ENCODE measurements around the gene KIF2A.

KIF2A gene

DNA sequence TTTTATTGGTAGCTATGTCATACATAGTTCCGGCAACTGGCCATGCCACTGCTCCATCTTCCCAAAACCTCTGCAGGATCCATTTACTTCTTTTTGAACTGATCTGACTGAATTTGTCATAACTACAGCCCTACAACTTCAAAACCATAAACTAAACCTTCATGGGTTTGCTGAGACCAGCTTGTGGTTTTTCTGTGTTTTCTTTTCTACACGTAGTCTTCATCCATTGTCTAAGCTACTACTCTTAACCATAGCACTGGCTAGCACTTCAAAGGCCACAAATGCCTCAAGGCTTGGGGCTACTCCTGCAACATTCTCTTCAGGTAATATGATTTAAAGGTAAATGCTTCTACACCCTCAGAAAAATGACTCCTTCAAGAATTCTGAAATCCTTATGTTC lies 9.0 kb upstream of the KIF2A start:
- FAIRE-seq = no peak

DNA sequence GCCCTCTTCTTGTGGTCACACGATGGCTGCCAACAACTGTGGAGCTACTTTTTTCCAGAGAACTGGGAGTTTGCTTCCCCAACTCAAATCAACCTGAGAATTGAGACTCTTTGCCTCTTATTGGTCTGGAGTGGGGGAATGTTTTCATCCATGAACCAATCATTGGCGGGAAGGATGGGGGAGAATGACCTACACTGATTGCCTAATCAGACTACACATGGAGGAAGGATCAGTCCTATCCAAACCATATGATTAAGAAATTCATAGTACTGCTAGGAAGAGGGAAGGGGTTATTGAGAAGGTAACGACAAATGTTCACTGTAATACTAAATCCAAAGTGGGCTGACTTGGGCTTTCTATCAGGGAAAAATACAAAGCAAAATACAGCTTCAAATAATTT lies 7.9 kb upstream of the KIF2A start:
- FAIRE-seq = no peak

DNA sequence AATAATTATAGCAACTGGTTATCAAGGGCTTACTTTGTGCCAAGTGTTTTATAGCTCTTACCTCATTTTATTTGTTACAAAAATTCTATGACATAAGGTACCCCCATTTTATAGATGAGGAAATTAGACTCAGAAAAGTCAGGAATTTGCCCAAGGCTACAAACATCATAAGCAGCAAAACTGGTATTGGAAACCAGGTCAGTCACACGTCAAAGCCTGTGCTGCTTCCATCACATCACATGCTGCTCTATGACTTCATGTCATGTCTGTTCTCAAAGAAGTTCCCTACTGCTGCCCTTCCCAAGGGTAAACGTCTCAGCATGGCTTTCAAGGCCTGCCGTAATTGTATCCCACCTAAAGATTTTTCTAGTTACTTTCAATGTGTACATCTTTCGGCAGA lies 6.9 kb upstream of the KIF2A start:
- no peak for FAIRE-seq

DNA sequence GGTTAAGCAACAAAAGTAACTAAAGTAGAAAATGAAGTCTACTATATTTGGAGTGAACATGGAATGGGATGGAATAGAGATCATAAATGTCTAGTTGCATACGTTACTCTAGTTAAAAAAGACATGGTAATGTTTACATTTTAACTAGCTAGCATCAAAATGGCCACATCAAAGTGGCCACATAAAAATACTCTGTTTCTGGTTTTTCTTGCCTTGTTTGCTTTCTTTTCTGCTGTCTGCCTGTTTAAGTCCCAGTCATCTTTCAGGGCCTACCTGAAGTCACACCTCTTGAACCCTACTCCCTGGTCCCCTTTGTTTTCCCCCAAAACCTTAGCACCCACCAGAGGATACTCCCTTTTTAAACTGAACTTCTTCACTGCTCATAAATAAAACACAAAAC lies 6.4 kb upstream of the KIF2A start:
- FAIRE-seq = no peak

DNA sequence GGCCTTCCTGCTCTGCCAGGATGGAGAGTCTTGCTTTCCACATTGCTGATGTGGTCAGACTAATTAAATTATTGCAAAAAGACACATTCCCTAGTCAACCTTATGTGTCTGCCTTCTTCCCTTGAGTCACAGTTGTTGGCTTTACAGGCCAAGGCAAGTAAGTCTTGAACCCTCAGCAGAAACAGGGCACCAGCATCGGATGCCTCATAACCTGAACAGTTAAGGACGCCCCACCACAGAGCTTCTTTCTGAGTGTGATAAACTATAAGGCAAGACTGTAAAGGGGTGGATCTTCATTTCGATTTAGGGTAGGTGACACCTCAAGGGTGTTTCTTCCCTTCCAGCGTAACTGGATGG lies 670 bp upstream of the KIF2A start:
- FAIRE-seq = no peak

DNA sequence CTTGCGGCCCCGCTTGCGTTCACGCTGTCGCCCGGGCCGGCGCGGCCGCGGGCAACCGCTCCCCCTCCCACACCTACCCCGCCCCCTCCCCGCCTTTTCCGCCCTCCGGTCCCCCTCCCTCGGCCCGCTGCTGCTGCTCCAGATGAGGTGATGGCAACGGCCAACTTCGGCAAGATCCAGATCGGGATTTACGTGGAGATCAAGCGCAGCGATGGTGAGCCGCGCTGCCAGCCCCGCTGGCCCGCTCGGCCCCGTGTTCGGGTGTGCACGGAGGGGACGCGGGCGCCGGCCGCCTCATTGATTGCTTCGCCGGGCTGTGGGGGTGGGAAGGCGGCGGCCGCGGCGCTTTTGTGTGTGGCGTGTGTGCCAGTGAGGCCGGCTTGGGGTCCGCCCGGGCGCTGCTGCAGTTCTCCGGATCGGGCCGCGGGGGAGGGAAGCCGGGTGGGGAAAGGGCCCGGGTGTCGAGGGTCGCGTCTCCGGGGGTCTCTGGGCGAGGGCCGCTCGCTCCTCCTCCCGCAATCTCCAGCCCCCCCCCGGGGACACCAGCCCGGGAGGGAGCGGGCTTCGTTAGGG lies 403 bp downstream of the KIF2A start:
- FAIRE-seq = no peak

DNA sequence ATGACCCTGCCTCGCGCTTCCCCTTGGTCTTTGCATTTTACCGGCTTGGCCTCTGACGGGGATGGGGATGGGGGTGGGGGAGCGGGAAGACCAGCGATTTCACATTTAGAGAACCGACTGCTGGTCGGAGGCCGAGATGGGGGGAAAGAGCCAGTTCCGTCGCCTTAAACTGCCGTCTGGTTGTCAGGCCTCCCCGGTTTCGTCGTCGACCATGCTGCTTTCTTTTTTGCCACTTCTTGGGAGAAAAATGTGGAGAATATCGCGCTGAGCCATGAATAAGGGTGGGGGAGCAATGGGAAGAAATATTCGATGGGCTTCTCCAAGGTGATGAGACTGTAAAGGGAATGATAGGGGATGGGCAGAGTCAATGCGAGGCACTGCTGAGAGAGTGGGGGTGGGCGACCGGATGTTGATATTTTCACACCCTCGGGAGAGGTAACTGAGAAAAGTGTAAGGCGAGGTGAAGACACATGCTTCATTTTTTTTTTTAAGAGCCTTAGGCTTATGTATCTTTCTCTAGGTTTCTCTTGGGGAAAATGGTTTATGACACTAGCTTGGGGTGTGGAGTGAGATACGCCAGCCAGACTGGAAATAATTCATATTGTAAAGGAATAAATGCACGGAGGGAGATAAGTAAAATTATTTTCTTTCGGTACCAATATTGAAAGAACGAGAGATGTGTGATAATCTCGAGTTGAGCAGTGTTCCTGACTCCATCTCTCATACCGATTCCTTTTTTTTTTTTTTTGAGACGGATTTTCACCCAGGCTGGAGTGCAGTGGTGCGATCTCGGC lies 1.1 kb downstream of the KIF2A start:
- FAIRE-seq = no peak

DNA sequence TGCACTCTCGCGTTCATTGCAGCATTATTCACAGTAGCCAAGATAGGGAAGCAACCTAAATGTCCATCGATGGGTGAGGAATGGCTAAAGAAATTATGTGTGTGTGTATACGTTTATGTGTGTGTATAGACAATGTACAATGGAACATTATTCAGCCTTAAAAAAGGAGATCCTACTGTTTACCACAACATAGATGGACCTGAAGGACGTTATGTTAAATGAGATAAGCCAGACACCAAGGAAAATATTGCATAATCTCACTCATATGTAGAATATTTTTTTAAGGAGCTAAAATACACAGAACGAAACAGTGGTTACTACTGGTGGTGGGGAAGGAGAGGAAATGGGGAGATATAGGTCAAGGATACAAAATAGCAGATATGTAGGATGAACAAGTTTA lies 2.4 kb downstream of the KIF2A start:
- FAIRE-seq = no peak

DNA sequence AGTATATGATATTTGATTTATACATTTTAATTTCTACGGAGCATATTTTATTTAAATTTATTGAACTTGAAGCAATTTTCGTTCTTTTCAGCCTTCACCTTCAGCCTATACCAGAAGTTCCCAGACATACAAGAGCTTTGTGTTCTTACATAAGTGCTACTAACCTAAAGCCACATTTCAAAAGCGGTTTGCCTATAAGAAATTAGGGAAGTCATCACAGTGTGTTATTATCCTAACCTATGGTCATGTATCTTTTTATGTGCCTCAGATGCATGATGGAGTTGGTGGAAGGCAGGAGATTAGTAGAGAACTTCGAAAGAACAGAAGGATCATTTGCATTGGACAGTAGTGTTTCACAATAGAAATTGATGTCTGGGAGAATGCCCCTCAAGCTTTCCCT lies 3.1 kb downstream of the KIF2A start:
- no peak for FAIRE-seq

DNA sequence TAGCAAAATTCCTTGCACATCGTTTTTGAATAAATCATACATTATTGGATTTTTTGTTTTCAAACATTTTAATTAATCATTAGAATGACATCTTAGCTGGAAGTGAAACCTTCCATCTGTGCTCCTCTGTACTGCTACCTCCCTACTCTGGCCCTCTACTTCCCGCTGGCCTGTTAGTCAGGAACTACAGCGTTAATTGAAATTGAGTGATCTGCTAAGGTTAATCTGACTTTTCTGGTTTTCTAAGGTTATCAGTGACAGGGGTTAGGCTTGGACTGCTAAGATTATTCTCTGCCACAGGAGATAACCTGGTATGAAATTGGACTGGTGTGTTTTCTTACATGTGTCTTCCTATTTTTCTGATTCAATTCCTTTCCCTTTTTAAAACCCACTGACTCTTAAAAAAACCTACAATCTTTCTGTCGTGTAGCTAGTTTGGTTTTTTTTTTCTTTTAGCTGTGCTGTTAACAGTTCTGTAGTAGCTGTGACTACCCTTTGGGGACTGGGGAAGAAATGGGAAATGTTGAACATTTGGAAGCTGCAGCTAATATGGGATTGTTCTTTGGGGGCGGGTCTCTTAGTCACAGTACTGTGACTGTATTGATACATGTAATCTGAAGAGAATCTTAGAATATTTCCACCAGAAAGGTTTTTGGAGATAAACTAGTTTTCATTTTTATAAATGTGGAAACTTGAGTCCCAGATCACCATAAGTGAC lies 4.6 kb downstream of the KIF2A start:
- no peak for FAIRE-seq

DNA sequence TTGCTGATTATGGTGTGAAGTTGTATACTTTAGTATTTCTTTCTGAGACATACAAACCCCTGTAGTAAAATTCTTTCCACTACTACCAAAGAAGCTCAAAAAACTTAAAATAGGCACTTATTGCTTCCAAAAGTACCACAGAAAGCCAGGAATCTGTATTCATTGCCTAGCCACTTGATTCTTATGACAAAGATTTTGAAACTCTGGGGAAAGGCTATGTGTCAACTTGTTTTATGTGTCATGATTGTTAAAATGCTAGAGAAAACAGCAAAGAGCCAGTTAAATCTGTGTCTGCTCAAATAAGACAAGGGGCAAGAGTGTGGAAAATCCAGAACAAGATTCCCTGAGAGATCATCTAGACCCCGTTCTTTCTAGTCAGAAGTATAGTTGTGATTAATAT lies 6.0 kb downstream of the KIF2A start:
- no peak for FAIRE-seq

DNA sequence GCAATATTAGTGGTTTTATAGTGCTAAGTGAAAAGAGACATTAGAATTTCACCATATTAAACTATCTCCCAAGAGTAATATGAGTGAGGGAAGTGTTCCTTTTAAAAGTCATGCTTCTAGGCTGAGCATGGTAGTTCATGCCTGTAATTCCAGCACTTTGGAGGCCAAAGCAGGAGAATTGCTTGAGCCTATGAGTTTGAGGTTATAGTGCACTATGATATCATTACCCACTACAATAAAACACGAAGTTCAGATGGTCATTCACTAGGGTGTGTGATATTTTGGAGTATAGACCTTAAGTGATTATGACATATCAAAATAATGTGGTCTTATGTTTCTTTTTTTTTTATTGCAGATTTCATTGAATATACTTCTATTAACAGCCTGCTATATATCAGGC lies 6.7 kb downstream of the KIF2A start:
- no peak for FAIRE-seq

DNA sequence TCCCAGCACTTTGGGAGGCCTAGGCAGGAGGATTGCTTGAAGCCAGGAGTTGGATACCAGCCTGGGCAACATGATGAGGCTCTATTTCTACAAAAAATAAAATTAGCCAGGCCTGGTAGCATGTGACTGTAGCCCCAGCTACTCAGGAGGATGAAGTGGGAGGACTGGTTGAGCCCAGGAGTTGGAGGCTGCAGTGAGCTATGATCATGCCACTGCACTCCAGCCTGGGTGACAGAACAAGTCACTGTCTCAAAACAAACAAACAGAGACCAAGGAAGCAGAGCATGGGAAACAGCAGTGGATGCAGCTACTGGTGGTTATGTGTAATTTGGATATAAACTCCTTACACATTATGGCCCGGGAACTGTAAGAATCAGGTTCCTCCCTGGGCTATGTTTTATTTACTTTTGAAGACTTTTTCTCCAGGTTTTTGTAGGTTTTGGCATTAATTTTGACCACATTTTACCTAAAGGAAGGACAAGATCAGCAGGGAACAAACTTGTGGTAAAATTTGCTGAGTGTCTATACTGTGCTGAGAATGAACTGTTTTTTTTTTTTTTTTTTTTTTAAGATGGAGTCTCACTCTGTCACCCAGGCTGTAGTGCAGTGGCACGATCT lies 8.3 kb downstream of the KIF2A start:
- FAIRE-seq = no peak

DNA sequence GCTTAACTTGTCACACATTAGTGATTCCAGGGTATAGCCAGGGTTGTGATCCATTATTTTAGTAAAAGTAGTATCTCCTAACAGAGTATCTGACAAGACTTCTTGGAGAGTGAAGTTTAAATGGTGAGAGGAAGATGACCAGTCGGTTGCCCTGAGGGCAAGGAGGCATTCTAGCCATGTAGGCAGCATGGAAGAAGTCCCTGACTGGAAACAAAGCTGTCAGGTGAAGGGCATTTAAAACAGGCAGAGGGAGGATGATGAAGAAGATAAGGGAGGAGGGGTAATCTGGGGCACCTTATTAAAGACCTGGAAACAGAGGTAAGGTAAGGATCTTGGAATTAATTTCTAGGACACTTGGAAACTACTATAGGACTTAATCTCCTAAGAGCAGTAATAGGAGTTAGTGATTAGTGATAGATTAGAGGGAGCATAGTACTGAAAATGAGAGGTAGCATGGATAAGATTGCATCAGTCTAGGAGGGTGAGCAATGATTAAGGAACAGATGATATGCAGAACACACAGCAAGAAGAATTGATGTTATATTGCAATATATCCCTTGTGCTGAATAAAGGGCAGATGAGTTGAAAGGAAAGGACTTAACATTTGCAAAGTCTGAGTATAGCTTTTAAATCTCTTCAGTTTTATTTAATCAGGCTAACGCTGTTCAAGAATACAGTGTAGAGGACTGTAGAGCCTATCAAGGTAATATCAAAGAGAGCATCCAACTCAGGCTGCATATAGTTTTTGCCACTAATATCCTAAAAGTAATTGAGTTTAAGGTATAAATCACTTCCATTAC lies 9.6 kb downstream of the KIF2A start:
- no peak for FAIRE-seq

DNA sequence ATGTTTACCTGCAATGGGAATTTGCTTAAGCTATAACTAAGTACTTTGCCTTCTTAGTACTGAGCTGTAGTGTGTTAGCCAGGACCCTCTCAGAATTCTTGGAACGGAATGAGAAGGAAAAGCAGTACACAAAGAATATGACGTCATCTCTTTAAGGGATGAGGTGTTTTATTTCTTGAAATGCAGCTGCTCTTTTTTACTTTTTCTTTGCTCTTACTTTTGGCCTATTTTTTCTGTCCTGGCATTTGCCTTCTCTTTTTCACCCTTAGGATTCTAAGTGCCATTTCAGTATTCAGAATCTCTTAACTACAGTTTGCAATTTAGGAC lies 10.1 kb downstream of the KIF2A start:
- no peak for FAIRE-seq

DNA sequence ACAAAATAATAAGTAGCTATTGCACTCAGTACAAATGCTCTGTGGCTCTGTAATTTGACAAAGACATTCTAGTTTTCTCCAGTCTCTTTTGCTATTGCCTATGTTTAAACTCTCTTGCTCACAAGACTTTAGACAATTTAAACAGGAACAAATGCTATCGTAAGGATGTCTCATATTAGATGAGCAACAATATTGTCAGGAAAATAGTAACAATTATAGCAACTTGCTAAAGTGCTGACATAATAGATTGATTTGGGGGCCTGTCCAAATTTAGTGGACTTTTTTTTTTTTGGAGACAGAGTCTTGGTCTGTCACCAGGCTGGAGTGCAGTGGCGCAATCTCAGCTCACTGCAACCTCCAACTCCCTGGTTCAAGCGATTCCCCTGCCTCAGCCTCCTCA lies 11.8 kb downstream of the KIF2A start:
- FAIRE-seq = no peak

DNA sequence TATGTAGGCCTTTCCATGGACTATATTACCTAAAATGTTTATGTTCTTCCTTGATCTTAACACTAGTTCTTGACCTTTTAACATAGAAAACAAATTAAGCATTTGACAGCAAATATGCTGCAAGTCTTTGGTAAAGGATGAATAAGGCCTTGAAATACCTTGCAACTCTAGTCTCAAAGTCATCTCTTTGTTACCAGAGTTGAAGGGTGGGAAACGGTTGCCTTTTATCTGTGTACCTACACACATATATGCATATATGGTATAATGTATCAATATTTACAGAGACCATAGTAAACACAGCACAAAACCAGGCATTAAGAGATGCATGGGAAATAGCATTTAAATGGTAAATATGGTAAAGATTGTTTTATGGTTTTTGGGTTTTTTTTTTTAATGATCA lies 16.5 kb downstream of the KIF2A start:
- no peak for FAIRE-seq

DNA sequence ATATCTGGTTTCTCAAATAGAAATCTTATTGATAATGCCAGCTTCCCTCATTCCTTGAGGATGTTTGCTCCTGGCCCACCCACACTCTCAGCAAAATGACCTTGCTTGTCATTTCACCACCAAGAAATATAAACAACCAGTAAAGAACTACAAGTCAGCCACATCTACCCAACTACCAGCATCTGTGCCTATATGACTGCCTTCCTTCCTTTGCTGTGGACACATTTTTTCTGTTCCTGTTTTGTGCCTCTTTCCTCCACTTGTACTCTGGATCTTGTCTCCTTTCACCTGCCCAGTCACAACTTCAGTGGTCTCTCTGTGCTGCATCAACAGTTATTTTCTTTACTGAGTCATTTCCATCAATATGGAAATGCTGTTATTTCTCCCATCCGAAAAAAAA lies 20.3 kb downstream of the KIF2A start:
- FAIRE-seq = no peak

DNA sequence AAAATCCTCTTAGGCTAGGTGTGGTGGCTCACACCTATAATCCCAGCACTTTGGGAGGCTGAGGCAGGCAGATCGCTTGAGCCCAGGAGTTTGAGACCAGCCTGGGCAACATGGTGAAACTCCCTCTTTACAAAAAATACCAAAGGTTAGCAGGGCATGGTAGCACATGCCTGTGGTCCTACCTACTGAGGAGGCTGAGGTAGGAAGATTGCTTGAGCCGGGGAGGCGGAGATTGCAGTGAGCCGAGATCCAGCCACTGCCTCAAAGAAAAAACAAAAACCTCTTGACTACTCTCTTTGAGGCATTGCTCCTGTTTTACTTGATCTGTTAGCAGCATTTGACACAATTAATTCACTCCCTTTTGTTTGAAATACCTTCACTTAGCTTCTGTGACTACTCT lies 20.7 kb downstream of the KIF2A start:
- no peak for FAIRE-seq

DNA sequence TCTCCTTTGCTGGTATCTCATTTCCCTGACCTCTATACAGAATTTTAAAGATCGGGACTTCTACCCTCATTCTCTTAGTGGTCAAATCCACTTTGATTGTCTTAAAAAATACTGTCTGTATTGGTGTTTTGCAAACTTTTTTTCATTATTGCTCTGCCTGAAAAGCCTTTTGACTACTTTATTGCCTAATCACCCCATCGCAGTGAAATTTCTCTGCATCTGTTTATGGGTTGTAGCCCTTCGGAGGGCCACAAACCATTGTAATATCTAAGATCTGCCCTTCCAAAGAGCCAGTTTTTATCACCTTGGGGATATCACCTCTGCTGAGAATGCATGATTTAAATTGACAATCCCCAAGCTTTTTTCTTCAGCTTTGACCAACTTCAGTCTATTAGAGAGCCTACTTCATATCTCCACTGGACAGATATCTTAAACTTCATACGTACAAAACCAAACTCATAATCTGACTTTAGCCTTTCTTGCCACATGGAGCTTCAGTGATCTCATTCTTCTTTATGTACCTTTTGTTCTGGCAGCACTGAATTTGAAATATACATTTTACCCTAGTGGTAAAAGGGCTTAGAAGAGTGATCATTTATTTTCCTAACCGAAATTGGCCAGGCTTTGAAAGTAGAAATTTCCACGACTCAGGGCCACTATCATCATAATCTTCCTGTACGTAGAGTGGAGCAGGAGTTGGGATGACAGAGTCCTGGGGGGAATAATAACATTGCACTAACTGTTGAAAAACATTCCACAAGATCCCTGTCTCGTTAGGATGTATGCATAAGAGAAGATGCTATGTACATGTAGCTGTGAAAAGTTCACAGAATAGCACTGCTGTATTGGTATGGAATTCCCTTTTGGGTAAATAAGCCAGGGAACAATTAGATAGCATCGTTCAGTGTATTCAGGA lies 21.4 kb downstream of the KIF2A start:
- FAIRE-seq = no peak

DNA sequence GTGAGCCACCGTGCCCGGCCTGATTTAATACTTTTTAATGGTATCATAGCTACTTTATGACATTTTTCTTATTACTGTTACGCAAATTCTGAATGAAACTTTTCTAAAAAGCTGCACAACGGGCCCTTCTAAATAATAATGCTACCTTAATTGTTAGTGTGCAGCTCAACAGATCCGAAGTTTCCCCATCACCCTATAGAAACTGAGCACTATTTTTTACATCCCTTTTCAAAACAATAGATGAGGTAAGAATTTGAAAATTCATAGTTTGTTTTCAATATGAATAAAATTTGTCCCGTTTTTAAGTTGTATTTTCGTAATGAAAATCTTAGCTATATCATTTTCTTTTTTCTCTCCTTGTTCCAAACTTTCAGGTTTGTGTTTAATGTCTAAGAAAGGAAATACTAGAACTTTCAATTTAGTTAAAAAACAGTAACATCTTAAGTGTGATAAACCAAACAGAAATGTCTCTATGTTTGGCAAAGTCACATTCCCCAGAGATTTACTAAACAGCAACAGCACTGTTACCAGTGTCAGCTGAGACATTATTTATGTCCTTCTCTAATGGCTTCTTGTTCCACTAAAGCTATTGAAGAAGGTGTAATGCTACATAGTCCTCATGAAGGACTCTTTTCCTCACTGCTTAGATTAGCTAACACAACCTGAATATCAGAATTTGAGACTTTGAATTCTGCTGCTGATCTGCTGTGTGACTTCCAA lies 22.9 kb downstream of the KIF2A start:
- no peak for FAIRE-seq

DNA sequence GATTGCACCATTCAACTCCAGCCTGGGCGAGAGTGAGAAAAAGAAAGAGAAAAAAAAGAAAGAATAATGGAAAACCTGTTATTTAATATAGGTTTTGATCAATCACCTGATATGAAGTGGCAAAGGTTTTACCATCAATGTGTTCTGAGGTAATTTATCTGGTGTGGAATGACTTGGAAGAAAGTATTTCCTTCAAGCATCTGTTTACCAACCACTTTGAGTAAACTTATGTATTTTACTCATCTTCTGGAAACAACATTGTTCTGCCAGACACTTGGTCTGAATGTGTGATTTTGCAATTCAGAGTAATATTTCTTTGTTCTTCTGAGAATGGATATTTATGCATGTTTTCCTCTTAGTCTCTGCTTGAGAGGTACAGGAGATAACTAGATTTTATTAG lies 24.3 kb downstream of the KIF2A start:
- FAIRE-seq = no peak

All from TTC549 (cell line).